Esophagus muscularis mucosa (tissue), 3 donors: ENCODE measurements around the gene SPECC1.

Source experiments
- POLR2AphosphoS5 ChIP-seq, 2 donors: sonication (generic); formaldehyde crosslinking; IDR thresholded peaks; one replicate each; pipeline ENCODE4 v1.6.1; 2017; ENCODE audit warnings: antibody characterized with exemption in 2 of 2
- TF ChIP-seq, protein P1 (sequence below), 3 experiments: fragments of 200-600 bp in 2 of 3; fragments of 450-650 bp in 1 of 3; sonication (generic) in 2 of 3; IDR thresholded peaks; one replicate each; pipeline ENCODE4 v1.5.1; 2017 to 2019; ENCODE audit warnings: antibody characterized with exemption in 3 of 3, mild to moderate bottlenecking in 2 of 3, moderate library complexity in 1 of 3

DNA sequence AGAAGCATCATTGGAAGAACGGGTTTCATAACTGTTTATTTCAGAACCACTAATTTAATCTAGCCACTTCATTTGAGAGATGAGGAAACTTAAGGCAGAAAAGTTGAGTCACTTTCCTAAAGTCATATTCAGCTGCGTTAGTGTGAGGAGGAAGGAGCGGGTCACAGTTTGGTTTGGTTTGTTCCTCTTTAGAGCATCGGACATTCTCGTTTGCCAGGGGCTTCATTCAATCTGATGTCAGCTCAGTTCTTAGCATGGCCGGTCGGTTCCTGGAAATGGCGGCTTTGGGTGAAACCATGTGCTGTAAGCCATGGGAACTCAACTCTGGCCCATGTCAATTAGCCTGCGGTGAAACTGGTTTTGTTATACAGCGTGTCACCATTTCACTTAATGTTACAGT is 271.7 kb downstream of the SPECC1 start:
- TF ChIP-seq, protein P1, sequence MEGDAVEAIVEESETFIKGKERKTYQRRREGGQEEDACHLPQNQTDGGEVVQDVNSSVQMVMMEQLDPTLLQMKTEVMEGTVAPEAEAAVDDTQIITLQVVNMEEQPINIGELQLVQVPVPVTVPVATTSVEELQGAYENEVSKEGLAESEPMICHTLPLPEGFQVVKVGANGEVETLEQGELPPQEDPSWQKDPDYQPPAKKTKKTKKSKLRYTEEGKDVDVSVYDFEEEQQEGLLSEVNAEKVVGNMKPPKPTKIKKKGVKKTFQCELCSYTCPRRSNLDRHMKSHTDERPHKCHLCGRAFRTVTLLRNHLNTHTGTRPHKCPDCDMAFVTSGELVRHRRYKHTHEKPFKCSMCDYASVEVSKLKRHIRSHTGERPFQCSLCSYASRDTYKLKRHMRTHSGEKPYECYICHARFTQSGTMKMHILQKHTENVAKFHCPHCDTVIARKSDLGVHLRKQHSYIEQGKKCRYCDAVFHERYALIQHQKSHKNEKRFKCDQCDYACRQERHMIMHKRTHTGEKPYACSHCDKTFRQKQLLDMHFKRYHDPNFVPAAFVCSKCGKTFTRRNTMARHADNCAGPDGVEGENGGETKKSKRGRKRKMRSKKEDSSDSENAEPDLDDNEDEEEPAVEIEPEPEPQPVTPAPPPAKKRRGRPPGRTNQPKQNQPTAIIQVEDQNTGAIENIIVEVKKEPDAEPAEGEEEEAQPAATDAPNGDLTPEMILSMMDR (IDR thresholded peaks at IDR 0.05) = no peak
- TF ChIP-seq POLR2AphosphoS5 (IDR thresholded peaks at IDR 0.05) = no peak
